ENCODE measurements around the gene WDR83.
"Not testable (repeated sequence)": the region's sequence is repeated elsewhere in the genome, so short reads cannot be mapped to it uniquely, and the experiment has no call there.

DNA sequence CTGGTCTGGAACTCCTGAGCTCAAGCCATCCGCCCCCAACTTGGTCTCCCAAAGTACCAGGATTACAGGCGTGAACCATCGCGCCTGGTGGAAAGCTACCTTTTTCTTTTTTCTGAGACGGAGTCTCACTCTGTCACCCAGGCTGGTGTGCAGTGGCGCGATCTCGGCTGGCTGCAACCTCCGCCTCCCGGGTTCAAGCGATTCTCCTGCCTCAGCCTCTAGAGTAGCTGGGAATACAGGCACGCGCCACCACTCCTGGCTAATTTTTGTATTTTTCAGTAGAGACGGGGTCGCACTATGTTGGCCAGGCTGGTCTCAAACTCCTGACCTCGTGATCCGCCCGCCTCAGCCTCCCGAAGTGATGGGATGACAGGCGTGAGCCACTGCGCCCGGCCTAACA lies 30.8 kb downstream of the WDR83 start:
- not testable (repeated sequence) for TF ChIP-seq CTCF, POLR2A (IDR thresholded peaks at IDR 0.05)

Measured in esophagus squamous epithelium (tissue), 4 donors.